ENCODE results near the gene RAVER2. TPM values are rescaled to one million over a fixed set of nuclear protein-coding genes. Genes with fewer than 3 reads are reported as not detected.

The RAVER2 gene, protein sequence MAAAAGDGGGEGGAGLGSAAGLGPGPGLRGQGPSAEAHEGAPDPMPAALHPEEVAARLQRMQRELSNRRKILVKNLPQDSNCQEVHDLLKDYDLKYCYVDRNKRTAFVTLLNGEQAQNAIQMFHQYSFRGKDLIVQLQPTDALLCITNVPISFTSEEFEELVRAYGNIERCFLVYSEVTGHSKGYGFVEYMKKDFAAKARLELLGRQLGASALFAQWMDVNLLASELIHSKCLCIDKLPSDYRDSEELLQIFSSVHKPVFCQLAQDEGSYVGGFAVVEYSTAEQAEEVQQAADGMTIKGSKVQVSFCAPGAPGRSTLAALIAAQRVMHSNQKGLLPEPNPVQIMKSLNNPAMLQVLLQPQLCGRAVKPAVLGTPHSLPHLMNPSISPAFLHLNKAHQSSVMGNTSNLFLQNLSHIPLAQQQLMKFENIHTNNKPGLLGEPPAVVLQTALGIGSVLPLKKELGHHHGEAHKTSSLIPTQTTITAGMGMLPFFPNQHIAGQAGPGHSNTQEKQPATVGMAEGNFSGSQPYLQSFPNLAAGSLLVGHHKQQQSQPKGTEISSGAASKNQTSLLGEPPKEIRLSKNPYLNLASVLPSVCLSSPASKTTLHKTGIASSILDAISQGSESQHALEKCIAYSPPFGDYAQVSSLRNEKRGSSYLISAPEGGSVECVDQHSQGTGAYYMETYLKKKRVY
- total RNA-seq (10.3 and 13.9 TPM in 2 replicates), polyA plus RNA-seq (4.4 and 6.0 TPM in 2 replicates), polyA minus RNA-seq (9.6 and 11.3 TPM in 2 replicates), Bru-seq, nascent RNA (percentile 67 among the genes with signal in this experiment), BruChase-seq, experiment 1, labeled RNA remaining after a 6-hour chase (percentile 58 among the genes with signal in this experiment), BruChase-seq, experiment 2, labeled RNA remaining after a 2-hour chase (percentile 67 among the genes with signal in this experiment)
- 6.5 TPM in 2 replicates for polyA plus RNA-seq (2011; cell fraction: cytosol; rRNA removed)
- polyA plus RNA-seq (2011; cell fraction: nucleus; rRNA removed), result 13.3 and 16.0 TPM in 2 replicates
- polyA plus RNA-seq (2012), result 7.2 and 10.2 TPM in 2 replicates
- polyA minus RNA-seq (2011; cell fraction: cytosol; rRNA and poly(A)+ RNA removed), result 8.3 TPM
- polyA minus RNA-seq (2011; cell fraction: nucleus; rRNA and poly(A)+ RNA removed), result 10.3 and 13.7 TPM in 2 replicates
- long read RNA-seq, full-length matches to known transcripts, result 6 of 8 reads
- long read RNA-seq, partial matches to known transcripts, result 1 of 8 reads
- long read RNA-seq, other reads (novel, unspliced or antisense), result 1 of 8 reads

DNA sequence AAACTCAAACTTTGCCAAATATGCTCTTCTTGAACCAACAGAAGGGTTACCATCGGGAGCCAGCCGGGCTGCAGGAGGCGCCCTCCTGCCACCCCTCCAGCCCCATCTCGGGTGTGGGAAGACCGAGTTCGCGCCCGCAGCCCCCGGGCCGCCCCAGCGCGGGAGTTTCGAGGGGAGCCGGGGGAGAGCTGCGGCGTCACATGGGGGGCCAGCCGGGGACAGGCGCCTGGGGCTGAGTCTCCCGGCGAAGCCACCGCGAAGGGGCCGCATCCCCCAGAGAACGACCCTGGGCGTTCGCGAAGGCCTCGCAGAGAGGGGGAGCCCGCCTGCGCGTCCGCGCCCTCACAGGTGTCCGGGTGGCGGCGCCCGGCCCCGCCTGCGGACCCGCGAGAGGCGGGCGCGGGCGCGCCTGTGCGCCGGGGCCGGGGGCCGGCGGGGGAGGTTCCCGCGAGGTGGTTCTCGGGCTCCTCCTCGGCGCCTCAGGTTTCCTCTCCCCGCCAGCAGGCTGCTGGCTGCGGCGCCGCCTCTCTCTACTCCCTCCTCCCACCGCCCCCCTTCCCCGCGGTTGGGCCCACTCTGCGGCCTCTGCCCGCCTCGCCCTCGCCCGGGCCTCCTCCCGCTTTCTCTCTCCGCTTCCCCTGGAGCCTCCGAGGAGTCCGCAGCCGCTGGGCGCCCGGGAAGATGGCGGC is at the start of gene RAVER2:
TSS of gene RAVER2 (plus strand) at position 584 of the 689 bp plus-strand sequence. CDS start at position 682, 98 bp downstream.
- peaks cover 6% of the 10 kb centered on the region for H3K4me1 ChIP-seq (ENCODE audit: control insufficient read depth, extremely low read depth, insufficient read depth, low read length)
- FAIRE-seq, result no peak
- peak within 1 kb of the TSS; percentile 26 for H3K27ac ChIP-seq (ENCODE audit: insufficient read depth, low read depth, low read length)
- peak within 1 kb of the TSS; percentile 89 for H2AFZ ChIP-seq (ENCODE audit: low read depth, low read length)
- peak within 1 kb of the TSS; percentile 85 for H3K9ac ChIP-seq (replicated peaks; ENCODE audit: extremely low read depth, insufficient read depth, low read length)
- peaks cover 2% of the 10 kb centered on the region for H3K79me2 ChIP-seq (ENCODE audit: control insufficient read depth, insufficient read depth, low read length)
- ChIA-PET POLR2A (no interaction called here), CTCF (interaction anchor here (0.5 kb wide), 1 partner anchor 79 kb away, joined by 3 read pairs; no protein-coding TSS in a partner anchor)
- no peaks in the 10 kb centered on the region for H4K20me1 ChIP-seq (replicated peaks; ENCODE audit: control insufficient read depth, extremely low read depth, insufficient read depth, low read length)
- no peaks in the 10 kb centered on the region for H3K36me3 ChIP-seq (ENCODE audit: control insufficient read depth in 2 of 2, extremely low read depth in 1 of 2, insufficient read depth in 2 of 2, low read length in 2 of 2)
- no peaks in the 10 kb centered on the region for H3K27me3 ChIP-seq (ENCODE audit: control insufficient read depth in 2 of 2, insufficient read depth in 2 of 2, low read length in 2 of 2)
- no peaks in the 10 kb centered on the region for H3K9me3 ChIP-seq (replicated peaks; ENCODE audit: control insufficient read depth, insufficient read depth, low read length)
- BruUV-seq (replicated peaks), result no TSS peak
- H3K4me3 ChIP-seq (replicated peaks in 1 of 3; ENCODE audit: insufficient read depth in 1 of 3, low read depth in 1 of 3, low read length in 3 of 3), result peak within 1 kb of the TSS; percentile 61 to 89 (median 71)
- intact Hi-C loops (cut with micrococcal nuclease) (loop anchor here (1.0 to 5.0 kb wide), 6 partner anchors 57 to 477 kb away; partner anchors contain the start of gene JAK1), dilution Hi-C loops (cut with MboI; ENCODE audit: extremely low pct_ligation_motif_present, low sequenced_read_pairs) (no loop called here)
- DNase-seq (ENCODE audit: low read depth, low spot score), result peak; percentile 56
- H3K4me2 ChIP-seq (ENCODE audit: insufficient read depth, low read length), result peak within 1 kb of the TSS; percentile 94
- TF ChIP-seq GATA2 (IDR thresholded peaks at IDR 0.05; ENCODE audit: insufficient read depth, insufficient read length, low read depth, low read length) (no peak), EZH2 (IDR thresholded peaks at IDR 0.05; ENCODE audit: borderline replicate concordance, low read depth, low read length, severe bottlenecking) (no peak), MYC (IDR thresholded peaks at IDR 0.05; ENCODE audit: low read depth, low read length) (no peak), POLR2A (IDR thresholded peaks at IDR 0.05; ENCODE audit: low read depth, low read length) (peak; percentile 37), JUN (IDR thresholded peaks at IDR 0.05; ENCODE audit: borderline replicate concordance, insufficient read depth, insufficient read length, low read depth) (no peak), FOS (IDR thresholded peaks at IDR 0.05; ENCODE audit: borderline replicate concordance, insufficient read depth, low read length) (no peak), POLR2AphosphoS5 (IDR thresholded peaks at IDR 0.05; ENCODE audit: insufficient read depth, low read depth, low read length) (no peak)
- TF ChIP-seq, protein P1, sequence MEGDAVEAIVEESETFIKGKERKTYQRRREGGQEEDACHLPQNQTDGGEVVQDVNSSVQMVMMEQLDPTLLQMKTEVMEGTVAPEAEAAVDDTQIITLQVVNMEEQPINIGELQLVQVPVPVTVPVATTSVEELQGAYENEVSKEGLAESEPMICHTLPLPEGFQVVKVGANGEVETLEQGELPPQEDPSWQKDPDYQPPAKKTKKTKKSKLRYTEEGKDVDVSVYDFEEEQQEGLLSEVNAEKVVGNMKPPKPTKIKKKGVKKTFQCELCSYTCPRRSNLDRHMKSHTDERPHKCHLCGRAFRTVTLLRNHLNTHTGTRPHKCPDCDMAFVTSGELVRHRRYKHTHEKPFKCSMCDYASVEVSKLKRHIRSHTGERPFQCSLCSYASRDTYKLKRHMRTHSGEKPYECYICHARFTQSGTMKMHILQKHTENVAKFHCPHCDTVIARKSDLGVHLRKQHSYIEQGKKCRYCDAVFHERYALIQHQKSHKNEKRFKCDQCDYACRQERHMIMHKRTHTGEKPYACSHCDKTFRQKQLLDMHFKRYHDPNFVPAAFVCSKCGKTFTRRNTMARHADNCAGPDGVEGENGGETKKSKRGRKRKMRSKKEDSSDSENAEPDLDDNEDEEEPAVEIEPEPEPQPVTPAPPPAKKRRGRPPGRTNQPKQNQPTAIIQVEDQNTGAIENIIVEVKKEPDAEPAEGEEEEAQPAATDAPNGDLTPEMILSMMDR (IDR thresholded peaks at IDR 0.05; ENCODE audit: extremely low read depth in 1 of 2, insufficient read depth in 1 of 2, low read depth in 1 of 2, low read length in 2 of 2), result peak; percentile 40 to 54
- TF ChIP-seq, protein P2, sequence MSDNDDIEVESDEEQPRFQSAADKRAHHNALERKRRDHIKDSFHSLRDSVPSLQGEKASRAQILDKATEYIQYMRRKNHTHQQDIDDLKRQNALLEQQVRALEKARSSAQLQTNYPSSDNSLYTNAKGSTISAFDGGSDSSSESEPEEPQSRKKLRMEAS (IDR thresholded peaks at IDR 0.05; ENCODE audit: insufficient read depth, insufficient read length), result no peak
- no peaks in the 10 kb centered on the region for H3K9me1 ChIP-seq (replicated peaks; ENCODE audit: control insufficient read depth, extremely low read depth, insufficient read depth, low read length)
